BE2C (cell line): ENCODE measurements around the gene BMPER.

ENCODE experiments used
- DNase-seq: peaks from one replicate; pipeline ENCODE4 v3.0.0-alpha.2; 2020
- H3K27me3 ChIP-seq: fragments of 250-450 bp; sonication (Bioruptor Pico); 2 replicates; pipeline ENCODE4 v1.5.1; 2020; ENCODE audit warnings: mild to moderate bottlenecking
- H3K36me3 ChIP-seq: fragments of 250-450 bp; sonication (Bioruptor Pico); 2 replicates; pipeline ENCODE4 v1.5.1; 2020; ENCODE audit warnings: mild to moderate bottlenecking
- H3K4me1 ChIP-seq: fragments of 250-450 bp; sonication (Bioruptor Pico); 2 replicates; pipeline ENCODE4 v1.5.1; 2020
- H3K4me3 ChIP-seq: 2 replicates; pipeline ENCODE4 v1.5.1; 2011; ENCODE audit warnings: low read depth, low read length
- H3K9me3 ChIP-seq: fragments of 250-450 bp; sonication (Bioruptor Pico); 2 replicates; pipeline ENCODE4 v1.5.1; 2020
- TF ChIP-seq, protein P1 (sequence below): IDR thresholded peaks from 2 replicates; pipeline ENCODE4 v1.5.1; 2012; ENCODE audit warnings: mild to moderate bottlenecking, low read depth, low read length

The BMPER gene

DNA sequence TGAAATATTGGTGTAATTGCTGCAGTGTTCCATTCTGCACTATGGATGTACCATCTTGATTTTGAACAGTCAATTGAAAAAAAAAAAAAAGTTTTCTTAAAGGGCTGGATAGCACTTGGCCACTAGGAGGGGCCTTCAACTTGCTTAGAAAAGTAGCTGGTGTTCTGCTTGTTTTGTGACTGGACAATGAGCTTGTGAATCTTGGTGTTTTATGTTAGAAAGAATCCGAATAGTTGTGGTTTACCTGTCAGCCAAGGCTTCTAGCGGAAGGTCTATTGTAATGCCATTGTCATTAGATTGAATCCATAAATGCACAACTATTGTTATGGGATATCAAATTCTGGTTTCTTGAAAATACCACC lies 77.1 kb downstream of the BMPER start:
- Histone ChIP-seq H3K27me3 (peaks cover 3% of the 10 kb centered on the region; the same call in 1 of the 2 replicates), H3K36me3 (no peaks in the 10 kb centered on the region), H3K4me3 (no peak overlapping the region), H3K9me3 (no peaks in the 10 kb centered on the region), H3K4me1 (no peaks in the 10 kb centered on the region)
- DNase-seq, result no peak
- TF ChIP-seq, protein P1, sequence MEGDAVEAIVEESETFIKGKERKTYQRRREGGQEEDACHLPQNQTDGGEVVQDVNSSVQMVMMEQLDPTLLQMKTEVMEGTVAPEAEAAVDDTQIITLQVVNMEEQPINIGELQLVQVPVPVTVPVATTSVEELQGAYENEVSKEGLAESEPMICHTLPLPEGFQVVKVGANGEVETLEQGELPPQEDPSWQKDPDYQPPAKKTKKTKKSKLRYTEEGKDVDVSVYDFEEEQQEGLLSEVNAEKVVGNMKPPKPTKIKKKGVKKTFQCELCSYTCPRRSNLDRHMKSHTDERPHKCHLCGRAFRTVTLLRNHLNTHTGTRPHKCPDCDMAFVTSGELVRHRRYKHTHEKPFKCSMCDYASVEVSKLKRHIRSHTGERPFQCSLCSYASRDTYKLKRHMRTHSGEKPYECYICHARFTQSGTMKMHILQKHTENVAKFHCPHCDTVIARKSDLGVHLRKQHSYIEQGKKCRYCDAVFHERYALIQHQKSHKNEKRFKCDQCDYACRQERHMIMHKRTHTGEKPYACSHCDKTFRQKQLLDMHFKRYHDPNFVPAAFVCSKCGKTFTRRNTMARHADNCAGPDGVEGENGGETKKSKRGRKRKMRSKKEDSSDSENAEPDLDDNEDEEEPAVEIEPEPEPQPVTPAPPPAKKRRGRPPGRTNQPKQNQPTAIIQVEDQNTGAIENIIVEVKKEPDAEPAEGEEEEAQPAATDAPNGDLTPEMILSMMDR, result peak; percentile 17; the same call in 1 of the 2 replicates

DNA sequence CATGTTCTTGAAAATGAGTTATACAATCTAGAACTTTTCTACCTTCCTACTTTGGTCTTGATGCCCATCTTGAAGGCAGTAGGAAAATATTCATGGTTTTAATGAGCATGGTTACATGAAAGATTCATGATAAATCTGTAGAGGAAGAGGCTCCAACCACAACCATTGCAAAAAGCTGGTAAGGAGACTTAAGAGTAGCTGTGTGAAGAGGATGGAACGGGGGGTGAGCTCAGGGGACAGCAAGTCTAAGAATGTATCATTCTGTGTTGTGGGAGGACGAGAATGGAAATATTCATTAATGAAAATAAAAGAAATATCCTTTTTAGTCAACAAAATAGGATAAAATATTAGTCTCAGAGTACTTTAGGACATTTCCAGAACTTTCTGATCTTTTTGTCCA lies 81.1 kb downstream of the BMPER start:
- TF ChIP-seq, protein P1, result no peak
- Histone ChIP-seq H3K4me3 (no peak overlapping the region), H3K36me3 (no peaks in the 10 kb centered on the region), H3K4me1 (no peaks in the 10 kb centered on the region), H3K9me3 (no peaks in the 10 kb centered on the region), H3K27me3 (no peaks in the 10 kb centered on the region)
- no peak for DNase-seq

DNA sequence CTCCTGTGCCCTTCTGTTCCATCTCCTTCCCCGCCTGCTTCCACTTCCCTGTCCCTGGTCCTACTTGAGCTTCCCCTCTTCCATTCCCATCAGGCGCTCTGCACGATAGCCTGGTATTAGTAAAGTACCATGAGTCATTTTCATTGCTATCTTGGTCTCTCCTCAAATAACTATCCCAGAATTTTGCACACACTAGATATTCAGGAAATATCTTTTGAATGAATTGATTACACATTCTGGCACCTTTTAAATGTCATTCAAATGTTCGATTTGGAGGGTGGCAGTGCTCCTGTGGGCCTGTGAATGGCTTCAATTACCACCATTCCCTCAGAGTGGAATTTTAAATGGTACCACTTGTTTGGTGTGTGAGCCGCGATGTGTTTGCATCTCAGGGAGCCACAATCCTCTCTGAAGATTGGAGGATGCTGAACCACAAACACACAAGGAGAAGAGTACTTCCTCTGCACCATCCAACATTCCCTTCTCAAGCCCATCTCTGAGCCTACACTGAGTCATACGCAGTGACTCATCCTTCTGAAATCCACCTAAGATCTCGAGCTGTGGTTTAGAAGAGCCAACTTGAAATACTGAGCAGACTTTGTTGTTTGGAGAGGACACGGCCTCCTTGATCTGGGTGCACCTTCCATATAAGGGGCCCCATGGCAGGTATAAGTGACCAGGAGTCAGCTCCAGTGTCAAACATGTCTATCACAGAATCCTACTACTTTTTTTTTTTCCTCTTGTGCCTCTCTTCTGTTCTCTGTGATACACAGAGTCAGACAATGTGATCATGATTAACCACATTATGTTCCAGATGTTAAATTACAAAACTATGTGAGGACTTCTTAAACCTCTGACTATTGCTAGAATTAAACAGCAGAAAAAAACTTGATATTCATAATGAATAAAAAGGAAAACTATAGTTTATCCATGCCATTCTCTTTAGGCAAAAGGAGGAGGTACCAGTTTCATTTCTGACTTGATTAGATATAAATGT lies 81.9 kb downstream of the BMPER start:
- no peaks in the 10 kb centered on the region for H3K27me3 ChIP-seq
- H3K4me1 ChIP-seq, result no peaks in the 10 kb centered on the region
- TF ChIP-seq, protein P1, result no peak
- no peak overlapping the region for H3K4me3 ChIP-seq
- DNase-seq, result no peak
- H3K36me3 ChIP-seq, result no peaks in the 10 kb centered on the region
- no peaks in the 10 kb centered on the region for H3K9me3 ChIP-seq

DNA sequence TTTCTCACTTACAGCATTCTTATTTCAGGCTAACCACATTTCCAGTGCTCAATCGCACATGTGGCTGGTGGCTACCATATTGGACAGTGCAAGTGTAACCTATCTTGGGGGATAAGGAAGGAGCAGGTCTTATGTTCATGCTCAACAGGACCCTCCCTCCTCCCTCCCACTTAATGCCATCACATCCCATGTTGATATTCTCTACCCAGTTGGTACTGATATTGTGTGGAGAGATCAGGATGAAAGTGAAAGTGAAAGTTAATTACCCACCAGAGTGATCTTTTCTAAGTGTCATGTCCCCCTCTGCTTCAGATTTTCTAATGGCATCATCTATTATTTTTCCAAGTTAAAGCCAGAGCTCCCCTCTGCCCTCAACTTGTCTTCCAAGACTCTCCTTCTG lies 91.6 kb downstream of the BMPER start:
- TF ChIP-seq, protein P1, result no peak
- H3K4me3 ChIP-seq, result no peak overlapping the region
- no peak for DNase-seq

DNA sequence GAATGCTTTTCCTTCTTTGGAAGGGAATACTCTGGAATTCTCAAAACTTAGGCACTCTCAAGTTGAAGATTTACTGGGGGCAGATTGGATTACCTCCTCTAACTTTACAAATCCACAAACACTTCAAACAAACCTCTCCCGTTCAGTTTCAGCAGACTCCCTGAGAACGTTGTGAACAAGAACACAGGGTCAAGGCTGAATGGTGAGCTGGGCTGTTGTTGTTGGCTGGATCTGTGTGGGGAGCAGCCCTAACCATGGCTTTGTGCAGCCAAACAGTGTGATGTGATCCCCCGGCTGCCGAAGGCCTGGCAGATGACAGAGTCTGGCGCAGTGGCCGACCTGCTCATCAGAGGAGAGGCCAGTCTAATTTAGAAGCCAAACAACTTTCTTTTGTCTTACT lies 93.1 kb downstream of the BMPER start:
- H3K27me3 ChIP-seq, result no peaks in the 10 kb centered on the region
- DNase-seq, result no peak
- H3K4me1 ChIP-seq, result no peaks in the 10 kb centered on the region
- TF ChIP-seq, protein P1, result no peak
- H3K36me3 ChIP-seq, result no peaks in the 10 kb centered on the region
- H3K9me3 ChIP-seq, result no peaks in the 10 kb centered on the region
- H3K4me3 ChIP-seq, result no peak overlapping the region

More for the DNA sequence above, 91.6 kb downstream of the BMPER start:
- no peaks in the 10 kb centered on the region for H3K27me3 ChIP-seq
- H3K9me3 ChIP-seq, result no peaks in the 10 kb centered on the region
- H3K4me1 ChIP-seq, result no peaks in the 10 kb centered on the region
- H3K36me3 ChIP-seq, result no peaks in the 10 kb centered on the region
